Activated T-cell treated with anti-CD3 and anti-CD28 coated beads, Interleukin-2, amount 50 U/mL, for 24 hours (primary cell): ENCODE measurements around the gene AP4S1.
"Not testable (repeated sequence)": the region's sequence is repeated elsewhere in the genome, so short reads cannot be mapped to it uniquely, and the experiment has no call there.

Source experiments
- DNase-seq: peaks from one replicate; pipeline ENCODE4 v3.0.0-alpha.2; 2020
- H3K27ac Mint-ChIP-seq: 2 replicates; pipeline ENCODE4 v1.8.0; 2020; ENCODE audit warnings: mild to moderate bottlenecking, mixed read lengths
- H3K27me3 Mint-ChIP-seq: 2 replicates; pipeline ENCODE4 v1.8.0; 2020; ENCODE audit warnings: mixed read lengths
- H3K36me3 Mint-ChIP-seq: 2 replicates; pipeline ENCODE4 v1.8.0; 2020; ENCODE audit warnings: low read depth, mixed read lengths
- H3K4me1 Mint-ChIP-seq: 2 replicates; pipeline ENCODE4 v1.8.0; 2020; ENCODE audit warnings: low read depth, mixed read lengths
- H3K4me3 Mint-ChIP-seq: 2 replicates; pipeline ENCODE4 v1.8.0; 2020; ENCODE audit warnings: mild to moderate bottlenecking, moderate library complexity, mixed read lengths
- H3K9me3 Mint-ChIP-seq: 2 replicates; pipeline ENCODE4 v1.8.0; 2020; ENCODE audit warnings: mixed read lengths

The AP4S1 gene

GRCh38 chr14:30998100-30998706, 27.2 kb upstream of the AP4S1 start:
- no peaks in the 10 kb centered on the region for H3K9me3 Mint-ChIP-seq
- H3K27ac Mint-ChIP-seq = no peak overlapping the region
- H3K36me3 Mint-ChIP-seq = peaks cover 62% of the 10 kb centered on the region
- peaks cover 53% of the 10 kb centered on the region for H3K4me1 Mint-ChIP-seq
- H3K27me3 Mint-ChIP-seq = no peaks in the 10 kb centered on the region
- no peak for DNase-seq
- H3K4me3 Mint-ChIP-seq = no peak overlapping the region

DNA sequence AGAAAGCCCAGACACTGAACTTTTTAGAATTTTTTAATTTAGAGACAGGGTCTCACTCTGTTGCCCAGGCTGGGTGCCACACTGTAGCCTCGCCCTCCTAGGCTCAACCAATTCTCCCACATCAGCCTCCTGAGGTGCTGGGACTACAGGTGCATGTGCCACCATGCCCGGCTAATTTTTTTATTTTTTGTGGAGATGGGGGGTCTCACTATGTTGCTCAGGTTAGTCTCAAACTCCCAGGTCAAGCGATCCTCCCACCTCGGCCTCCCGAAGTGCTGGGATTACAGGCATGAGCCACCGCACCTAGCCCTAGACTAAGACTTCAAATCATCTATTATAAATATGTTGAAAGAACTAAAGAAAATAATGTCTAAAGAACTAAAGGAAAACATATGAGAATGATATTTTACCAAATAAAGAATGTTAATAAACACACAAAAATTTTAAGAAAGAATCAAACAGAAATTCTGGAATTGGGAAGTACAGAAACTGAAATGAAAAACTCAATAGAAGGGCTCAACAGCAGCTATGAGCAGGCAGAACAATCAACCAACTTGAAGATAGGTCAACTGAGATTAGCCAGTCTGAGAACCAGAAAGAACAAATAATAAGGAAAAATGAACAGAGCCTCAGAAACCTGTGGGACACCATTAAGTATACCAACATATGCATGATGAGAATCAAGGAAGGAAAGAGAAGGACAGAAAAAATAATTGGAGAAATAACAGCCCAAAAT, 26.2 kb upstream of the AP4S1 start:
- Mint-ChIP-seq H3K9me3 (no peaks in the 10 kb centered on the region), H3K4me3 (no peak overlapping the region), H3K27ac (no peak overlapping the region), H3K36me3 (peaks cover 67% of the 10 kb centered on the region), H3K4me1 (peaks cover 52% of the 10 kb centered on the region), H3K27me3 (no peaks in the 10 kb centered on the region)
- DNase-seq = no peak

GRCh38 chr14:31000629-31001338, 24.7 kb upstream of the AP4S1 start:
- Mint-ChIP-seq H3K9me3 (no peaks in the 10 kb centered on the region), H3K27me3 (no peaks in the 10 kb centered on the region), H3K36me3 (peaks cover 73% of the 10 kb centered on the region), H3K27ac (no peak overlapping the region), H3K4me1 (peaks cover 40% of the 10 kb centered on the region), H3K4me3 (no peak overlapping the region)
- no peak for DNase-seq

- no peaks in the 10 kb centered on the region for H3K9me3 Mint-ChIP-seq
- no peak overlapping the region for H3K4me3 Mint-ChIP-seq
- H3K4me1 Mint-ChIP-seq = peaks cover 35% of the 10 kb centered on the region
- no peak for DNase-seq
- H3K36me3 Mint-ChIP-seq = peaks cover 78% of the 10 kb centered on the region
- H3K27me3 Mint-ChIP-seq = no peaks in the 10 kb centered on the region
- H3K27ac Mint-ChIP-seq = no peak overlapping the region
Observed at GRCh38 chr14:31001339-31001658, 24.1 kb upstream of the AP4S1 start.

GRCh38 chr14:31003284-31003683, 22.2 kb upstream of the AP4S1 start:
- H3K27me3 Mint-ChIP-seq = no peaks in the 10 kb centered on the region
- H3K4me1 Mint-ChIP-seq = peaks cover 23% of the 10 kb centered on the region
- H3K27ac Mint-ChIP-seq = no peak overlapping the region
- H3K4me3 Mint-ChIP-seq = no peak overlapping the region
- no peaks in the 10 kb centered on the region for H3K9me3 Mint-ChIP-seq
- DNase-seq = no peak
- peaks cover 71% of the 10 kb centered on the region for H3K36me3 Mint-ChIP-seq

GRCh38 chr14:31004007-31004406, 21.4 kb upstream of the AP4S1 start:
- peaks cover 23% of the 10 kb centered on the region for H3K4me1 Mint-ChIP-seq
- not testable (repeated sequence) for H3K27ac Mint-ChIP-seq, H3K27me3 Mint-ChIP-seq, H3K4me3 Mint-ChIP-seq, H3K9me3 Mint-ChIP-seq, DNase-seq
- H3K36me3 Mint-ChIP-seq = peaks cover 64% of the 10 kb centered on the region

DNA sequence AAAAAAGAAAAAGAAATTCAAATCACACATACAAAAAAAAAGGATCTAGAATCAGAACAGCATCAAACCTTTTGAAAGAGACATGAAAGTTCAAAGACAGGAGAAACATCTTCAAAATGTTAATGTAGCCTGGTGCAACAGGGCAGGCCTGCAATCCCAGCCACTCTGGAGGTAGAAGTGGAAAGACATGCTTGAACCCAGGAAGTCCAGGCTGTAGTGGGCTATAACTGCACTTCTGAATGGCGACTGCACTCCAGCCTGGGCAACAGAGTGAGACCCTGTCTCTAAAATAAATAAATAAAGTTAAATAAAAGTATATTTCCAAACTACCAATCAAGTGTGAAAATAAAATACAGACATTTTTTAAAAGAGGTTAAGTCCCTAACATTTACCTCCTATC, 18.7 kb upstream of the AP4S1 start:
- DNase-seq = no peak
- peak overlapping the region; percentile 12 for H3K27ac Mint-ChIP-seq
- peaks cover 13% of the 10 kb centered on the region for H3K4me1 Mint-ChIP-seq
- H3K4me3 Mint-ChIP-seq = no peak overlapping the region
- peaks cover 43% of the 10 kb centered on the region for H3K36me3 Mint-ChIP-seq
- no peaks in the 10 kb centered on the region for H3K9me3 Mint-ChIP-seq
- H3K27me3 Mint-ChIP-seq = no peaks in the 10 kb centered on the region

GRCh38 chr14:31009836-31010574, 15.4 kb upstream of the AP4S1 start:
- Mint-ChIP-seq H3K4me3 (no peak overlapping the region), H3K4me1 (peaks cover 14% of the 10 kb centered on the region), H3K27me3 (no peaks in the 10 kb centered on the region), H3K36me3 (peaks cover 37% of the 10 kb centered on the region), H3K9me3 (no peaks in the 10 kb centered on the region), H3K27ac (peak overlapping the region; percentile 37)
- no peak for DNase-seq

DNA sequence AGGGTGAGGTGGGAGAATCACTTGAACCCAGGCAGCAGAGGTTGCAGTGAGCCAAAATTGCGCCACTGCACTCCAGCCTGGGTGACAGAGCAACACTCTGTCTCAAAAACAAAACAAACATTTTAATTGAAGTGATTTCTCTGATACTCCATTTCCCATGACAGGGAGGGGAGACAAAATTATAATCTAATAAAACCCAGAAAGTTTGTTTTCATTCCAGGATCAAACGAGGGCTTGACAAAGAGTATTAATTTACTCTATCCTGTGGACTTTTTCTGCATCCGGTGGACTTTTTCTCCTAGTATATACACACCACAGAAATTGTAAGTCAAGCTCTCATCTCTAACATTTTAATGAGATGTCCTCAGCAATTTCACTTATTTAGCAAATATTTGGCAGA, 14.5 kb upstream of the AP4S1 start:
- no peaks in the 10 kb centered on the region for H3K27me3 Mint-ChIP-seq
- H3K27ac Mint-ChIP-seq = no peak overlapping the region
- H3K4me3 Mint-ChIP-seq = no peak overlapping the region
- peaks cover 20% of the 10 kb centered on the region for H3K4me1 Mint-ChIP-seq
- H3K36me3 Mint-ChIP-seq = peaks cover 30% of the 10 kb centered on the region
- DNase-seq = no peak
- no peaks in the 10 kb centered on the region for H3K9me3 Mint-ChIP-seq

GRCh38 chr14:31013841-31014240, 11.6 kb upstream of the AP4S1 start:
- H3K36me3 Mint-ChIP-seq = peaks cover 31% of the 10 kb centered on the region
- no peaks in the 10 kb centered on the region for H3K9me3 Mint-ChIP-seq
- H3K27ac Mint-ChIP-seq = no peak overlapping the region
- H3K4me1 Mint-ChIP-seq = peaks cover 28% of the 10 kb centered on the region
- no peaks in the 10 kb centered on the region for H3K27me3 Mint-ChIP-seq
- no peak for DNase-seq
- no peak overlapping the region for H3K4me3 Mint-ChIP-seq

GRCh38 chr14:31018057-31018645, 7.3 kb upstream of the AP4S1 start:
- Mint-ChIP-seq H3K4me3 (no peak overlapping the region), H3K27me3 (no peaks in the 10 kb centered on the region), H3K9me3 (no peaks in the 10 kb centered on the region), H3K27ac (peak overlapping the region; percentile 22), H3K4me1 (peaks cover 39% of the 10 kb centered on the region), H3K36me3 (peaks cover 46% of the 10 kb centered on the region)
- no peak for DNase-seq

GRCh38 chr14:31020834-31021575, 4.4 kb upstream of the AP4S1 start:
- no peak overlapping the region for H3K4me3 Mint-ChIP-seq
- peaks cover 49% of the 10 kb centered on the region for H3K4me1 Mint-ChIP-seq
- H3K27ac Mint-ChIP-seq = no peak overlapping the region
- H3K9me3 Mint-ChIP-seq = no peaks in the 10 kb centered on the region
- no peaks in the 10 kb centered on the region for H3K27me3 Mint-ChIP-seq
- peaks cover 59% of the 10 kb centered on the region for H3K36me3 Mint-ChIP-seq
- DNase-seq = no peak

GRCh38 chr14:31021576-31021949, 3.9 kb upstream of the AP4S1 start:
- Mint-ChIP-seq H3K9me3 (no peaks in the 10 kb centered on the region), H3K4me3 (no peak overlapping the region), H3K36me3 (peaks cover 58% of the 10 kb centered on the region), H3K27me3 (no peaks in the 10 kb centered on the region), H3K4me1 (peaks cover 46% of the 10 kb centered on the region), H3K27ac (no peak overlapping the region)
- DNase-seq = no peak

DNA sequence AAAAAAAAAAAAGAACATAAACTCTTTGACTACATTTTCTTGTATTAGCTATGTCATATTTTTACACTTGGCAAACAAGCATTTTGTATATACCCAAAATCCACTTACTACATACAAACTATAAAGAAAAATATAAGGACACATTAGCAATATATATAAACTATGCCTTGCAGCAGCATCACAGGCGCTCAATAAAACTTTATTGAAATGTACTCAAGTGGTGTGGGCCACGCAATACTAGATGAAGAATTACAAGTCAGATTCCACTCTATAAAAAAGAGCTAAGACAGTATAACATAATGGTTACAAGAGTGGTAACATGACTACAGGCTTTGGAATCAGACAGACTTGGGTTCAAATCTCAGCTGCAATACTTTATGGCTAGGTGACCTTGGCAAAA, 3.1 kb upstream of the AP4S1 start:
- Mint-ChIP-seq H3K27ac (no peak overlapping the region), H3K4me1 (peaks cover 53% of the 10 kb centered on the region), H3K4me3 (no peak overlapping the region), H3K27me3 (no peaks in the 10 kb centered on the region), H3K36me3 (peaks cover 63% of the 10 kb centered on the region), H3K9me3 (no peaks in the 10 kb centered on the region)
- DNase-seq = no peak
